ENCODE measurements around the gene TROAP. TPM values are rescaled to one million over a fixed set of nuclear protein-coding genes. Genes with fewer than 3 reads are reported as not detected.
"Not testable (repeated sequence)": the region's sequence is repeated elsewhere in the genome, so short reads cannot be mapped to it uniquely, and the experiment has no call there.

TROAP gene
- total RNA-seq, 1 donor from 2014 or later = 4.8 TPM

- no peak for DNase-seq (ENCODE audit: low read depth)
- no peaks in the 10 kb centered on the region for H3K36me3 ChIP-seq (ENCODE audit: control insufficient read depth, insufficient read depth, low read length)
- H3K4me3 ChIP-seq (ENCODE audit: low read depth, low read length) = no peak overlapping the region
- no peaks in the 10 kb centered on the region for H3K27me3 ChIP-seq (ENCODE audit: control insufficient read depth, insufficient read depth, low read length)
- no peak for TF ChIP-seq CTCF (IDR thresholded peaks at IDR 0.05; ENCODE audit: insufficient read depth, low read length, poor library complexity, severe bottlenecking)
Observed at GRCh38 chr12:49277466-49277865, 45.6 kb upstream of the TROAP start.

- no peaks in the 10 kb centered on the region for H3K36me3 ChIP-seq (ENCODE audit: control insufficient read depth, insufficient read depth, low read length)
- H3K4me3 ChIP-seq (ENCODE audit: low read depth, low read length) = no peak overlapping the region
- no peak for TF ChIP-seq CTCF (IDR thresholded peaks at IDR 0.05; ENCODE audit: insufficient read depth, low read length, poor library complexity, severe bottlenecking)
- no peak for DNase-seq (ENCODE audit: low read depth)
- no peaks in the 10 kb centered on the region for H3K27me3 ChIP-seq (ENCODE audit: control insufficient read depth, insufficient read depth, low read length)
Observed at GRCh38 chr12:49279706-49280159, 43.3 kb upstream of the TROAP start.

GRCh38 chr12:49280545-49280944 lies 42.5 kb upstream of the TROAP start:
- not testable (repeated sequence) for H3K27me3 ChIP-seq (ENCODE audit: control insufficient read depth, insufficient read depth, low read length); DNase-seq (ENCODE audit: low read depth); H3K36me3 ChIP-seq (ENCODE audit: control insufficient read depth, insufficient read depth, low read length); H3K4me3 ChIP-seq (ENCODE audit: low read depth, low read length)

GRCh38 chr12:49282302-49282701 lies 40.8 kb upstream of the TROAP start:
- DNase-seq (ENCODE audit: low read depth) = no peak
- Histone ChIP-seq H3K27me3 (ENCODE audit: control insufficient read depth, insufficient read depth, low read length) (peaks cover 2% of the 10 kb centered on the region), H3K36me3 (ENCODE audit: control insufficient read depth, insufficient read depth, low read length) (no peaks in the 10 kb centered on the region), H3K4me3 (ENCODE audit: low read depth, low read length) (no peak overlapping the region)
- TF ChIP-seq CTCF (IDR thresholded peaks at IDR 0.05; ENCODE audit: insufficient read depth, low read length, poor library complexity, severe bottlenecking) = no peak

GRCh38 chr12:49282740-49283375 lies 40.2 kb upstream of the TROAP start:
- not testable (repeated sequence) for H3K36me3 ChIP-seq (ENCODE audit: control insufficient read depth, insufficient read depth, low read length); DNase-seq (ENCODE audit: low read depth); H3K27me3 ChIP-seq (ENCODE audit: control insufficient read depth, insufficient read depth, low read length); H3K4me3 ChIP-seq (ENCODE audit: low read depth, low read length)

GRCh38 chr12:49283541-49284429 lies 39.3 kb upstream of the TROAP start:
- TF ChIP-seq CTCF (IDR thresholded peaks at IDR 0.05; ENCODE audit: insufficient read depth, low read length, poor library complexity, severe bottlenecking) = peak; percentile 6
- peaks cover 6% of the 10 kb centered on the region for H3K27me3 ChIP-seq (ENCODE audit: control insufficient read depth, insufficient read depth, low read length)
- DNase-seq (ENCODE audit: low read depth) = no peak
- no peaks in the 10 kb centered on the region for H3K36me3 ChIP-seq (ENCODE audit: control insufficient read depth, insufficient read depth, low read length)
- no peak overlapping the region for H3K4me3 ChIP-seq (ENCODE audit: low read depth, low read length)

All from kidney epithelial cell (primary cell).